ENCODE results near the gene CCDC174.
A peak's percentile ranks its signal among the peaks of the same experiment; 100 is the strongest.
"Not testable (repeated sequence)": the region's sequence is repeated elsewhere in the genome, so short reads cannot be mapped to it uniquely, and the experiment has no call there.

CCDC174 gene

DNA sequence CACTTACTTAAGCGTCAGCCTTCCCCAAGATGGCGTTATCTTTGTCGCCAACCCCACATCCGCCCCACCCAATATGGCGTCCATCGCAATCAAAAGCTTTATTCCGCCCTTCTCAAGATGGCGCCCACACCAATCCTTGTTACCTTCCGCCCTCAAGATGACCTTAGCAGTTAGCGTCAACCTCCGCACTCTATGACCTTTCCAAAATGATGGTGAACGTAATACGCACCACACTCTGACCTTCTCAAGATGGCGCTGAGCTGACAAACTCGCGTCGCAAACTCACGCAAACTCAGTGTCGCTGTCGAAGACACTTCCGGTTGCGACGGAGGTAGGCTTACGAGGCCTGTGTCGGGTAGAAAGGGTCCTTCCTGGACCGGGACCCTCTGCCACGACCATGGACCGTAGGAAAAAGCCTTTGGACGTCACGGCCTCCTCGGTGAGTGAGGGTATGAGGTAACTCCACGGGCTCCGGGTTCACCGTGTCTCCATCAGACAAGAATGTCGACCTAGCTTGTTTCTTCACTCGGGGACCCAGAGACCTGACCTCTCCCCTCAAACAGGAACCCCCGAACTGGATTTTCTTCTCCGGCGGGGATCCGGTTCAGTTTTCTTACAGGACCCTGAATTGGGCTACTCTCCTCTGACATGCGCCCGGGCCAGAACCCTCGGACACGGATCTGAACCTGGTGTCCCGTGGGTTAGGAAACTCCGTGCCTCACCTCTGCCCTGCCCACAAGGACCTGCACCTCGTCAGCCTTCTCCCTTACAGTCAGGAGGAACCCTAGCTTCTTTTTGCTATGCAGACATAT lies at the start of gene CCDC174:
CCDC174 (plus strand) TSS at position 323 of the 812 bp plus-strand sequence; CDS start at position 398, 75 bp downstream.
- DNase-seq (ENCODE audit: low read depth in 2 of 3, low spot score in 1 of 3) = peak; percentile 89 to 96 (median 90)

DNA sequence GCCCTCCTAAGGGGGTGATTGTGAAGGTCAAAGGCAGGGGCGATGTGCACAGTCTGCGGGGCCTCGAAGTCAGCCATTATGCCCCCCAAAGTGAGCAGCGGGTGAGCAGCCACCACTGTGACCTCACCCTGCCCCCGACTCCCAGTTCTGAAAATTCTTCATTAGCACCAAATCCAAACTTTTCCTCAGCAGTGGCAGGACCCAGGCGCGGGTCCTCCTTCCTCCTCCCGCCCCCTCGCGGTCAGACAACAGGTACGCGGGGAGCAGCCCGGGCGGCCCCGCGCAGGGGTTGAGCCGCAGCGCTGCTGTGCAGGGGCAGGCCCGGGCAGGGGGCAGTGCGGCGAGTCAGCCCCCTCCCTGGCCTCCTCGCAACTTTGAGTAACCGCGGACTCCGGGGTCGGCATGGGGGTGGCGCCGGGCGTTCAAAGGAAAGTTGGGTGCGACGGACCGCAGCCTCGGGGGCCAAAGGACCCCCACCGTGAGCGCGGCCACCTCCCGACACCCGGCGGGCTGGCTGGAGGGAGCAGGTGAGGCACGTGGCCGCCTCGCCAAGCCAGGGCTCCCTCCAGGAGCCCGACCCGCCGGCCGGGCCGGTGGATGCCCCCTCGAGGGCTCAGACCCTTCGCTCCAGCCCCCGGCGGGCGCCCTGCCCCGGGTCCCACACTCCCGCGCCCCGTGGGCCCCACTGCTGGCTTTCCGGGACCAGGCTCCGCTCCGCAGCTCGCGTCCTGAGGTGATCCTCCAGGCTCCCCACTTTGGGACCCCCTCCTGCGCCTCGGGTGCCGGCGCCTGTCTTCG lies 49.4 kb upstream of the CCDC174 start:
- DNase-seq (ENCODE audit: low read depth in 2 of 3, low spot score in 1 of 3) = no peak

DNA sequence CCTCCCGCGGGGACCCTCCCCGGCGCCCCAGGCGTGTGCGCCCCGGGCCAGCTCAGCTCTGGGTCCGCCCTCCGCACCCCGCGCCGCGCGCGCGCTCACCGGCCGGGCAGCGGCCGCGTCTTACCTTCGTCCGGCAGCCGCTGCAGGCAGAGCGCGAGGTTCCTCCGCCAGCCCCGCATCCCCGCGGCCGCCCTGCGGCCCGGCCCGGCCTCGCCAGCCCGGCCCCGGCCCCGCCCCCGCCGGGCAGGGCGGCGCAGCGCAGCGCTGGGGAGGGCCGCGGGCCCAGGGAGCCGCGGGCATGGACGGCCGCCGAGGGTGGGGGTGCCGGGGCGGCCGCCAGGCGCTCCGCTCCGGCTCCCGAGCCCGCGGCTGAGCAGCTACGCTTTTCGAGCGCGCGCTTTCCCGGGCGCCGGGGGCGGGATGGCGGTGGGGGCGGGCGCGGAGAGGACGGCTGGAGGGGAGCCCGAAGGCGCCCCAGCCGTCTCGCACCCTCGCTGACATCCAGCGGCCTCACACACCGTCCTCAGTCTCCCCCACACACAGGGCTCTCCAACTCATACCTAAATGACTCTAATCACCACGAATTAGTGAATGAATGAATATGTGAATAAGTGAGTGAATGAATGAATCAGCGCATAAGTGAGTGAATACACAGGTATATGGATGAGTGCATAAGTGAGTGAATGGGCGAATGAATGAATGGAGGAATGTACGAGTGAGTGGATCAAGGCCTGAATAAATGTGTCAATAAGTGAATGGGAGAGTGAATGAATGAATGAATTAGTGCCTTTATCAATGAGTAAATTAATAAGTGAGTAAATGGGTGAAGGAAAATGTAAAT lies 48.5 kb upstream of the CCDC174 start:
- DNase-seq (ENCODE audit: low read depth in 2 of 3, low spot score in 1 of 3) = no peak

DNA sequence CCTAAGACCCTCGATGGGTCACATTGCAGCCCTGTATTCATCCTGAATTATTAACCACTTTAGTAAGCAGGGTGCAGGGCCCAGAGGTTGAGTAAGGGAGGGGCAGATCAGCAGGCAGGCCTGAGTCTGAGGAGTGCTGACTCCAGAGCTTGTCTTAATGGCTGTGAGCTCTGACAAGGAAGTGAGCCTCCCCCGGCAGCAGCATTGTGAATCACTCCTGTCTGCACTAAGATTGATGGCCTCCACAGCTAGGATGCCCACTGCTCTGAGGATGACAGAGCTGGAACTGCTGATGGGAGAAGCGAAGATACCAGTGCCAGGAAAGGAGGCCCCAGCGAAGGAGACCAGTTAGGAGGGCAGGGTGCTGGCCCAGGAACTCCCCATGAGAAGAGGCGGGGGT lies 46.5 kb upstream of the CCDC174 start:
- no peak for DNase-seq (ENCODE audit: low read depth in 2 of 3, low spot score in 1 of 3)

DNA sequence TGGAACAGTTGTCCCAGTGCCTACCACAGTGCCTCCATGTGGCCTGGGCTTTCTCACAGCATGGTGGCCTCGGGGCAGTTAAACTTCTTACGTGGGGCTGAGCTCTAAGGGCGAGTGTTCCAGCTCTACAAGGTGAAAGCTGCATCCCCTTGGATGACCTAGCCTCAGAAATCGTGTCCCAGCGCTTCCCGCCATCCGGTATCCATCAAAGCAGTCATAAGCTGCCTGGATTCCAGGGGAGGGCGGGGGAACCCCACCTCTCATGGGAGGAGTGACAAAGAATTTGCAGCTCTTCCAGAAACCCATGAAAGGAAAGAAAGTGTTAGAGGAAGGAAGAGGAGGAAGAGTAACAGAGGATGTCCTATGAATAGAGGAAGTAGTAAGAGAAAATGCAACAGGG lies 45.8 kb upstream of the CCDC174 start:
- no peak for DNase-seq (ENCODE audit: low read depth in 2 of 3, low spot score in 1 of 3)

DNA sequence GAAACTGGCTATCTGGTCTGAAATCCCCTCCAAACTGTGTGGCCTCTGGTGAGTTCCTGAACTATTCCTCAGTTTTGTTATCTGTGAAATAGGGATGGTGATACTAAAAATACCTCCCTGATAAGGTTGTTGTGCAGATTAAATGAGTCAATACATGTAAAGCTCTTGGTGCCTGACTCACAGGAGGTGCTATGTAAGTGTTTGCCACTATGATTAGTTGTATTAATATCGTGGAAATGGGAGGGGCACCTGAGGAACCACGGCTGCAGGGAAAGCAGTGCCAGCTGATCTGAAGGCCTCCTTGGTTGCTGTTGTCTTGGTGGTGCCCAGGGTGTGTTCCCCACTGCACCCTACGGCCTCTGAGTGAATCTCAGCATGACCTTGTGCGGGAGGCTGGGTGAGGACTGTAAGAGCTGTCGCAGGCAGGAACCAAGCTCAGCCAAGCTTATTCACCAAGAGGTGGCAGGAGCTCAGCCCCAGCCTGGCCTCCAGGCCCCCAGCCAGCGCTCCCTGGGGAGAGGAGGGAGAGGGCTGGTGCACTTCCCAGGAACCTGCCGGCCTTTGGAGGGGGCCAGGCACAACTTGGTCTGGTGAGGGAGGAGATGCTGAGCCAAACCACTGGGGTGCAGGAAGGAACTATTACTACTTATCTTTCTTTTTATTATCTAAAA lies 44.8 kb upstream of the CCDC174 start:
- DNase-seq (ENCODE audit: low read depth in 2 of 3, low spot score in 1 of 3) = no peak

DNA sequence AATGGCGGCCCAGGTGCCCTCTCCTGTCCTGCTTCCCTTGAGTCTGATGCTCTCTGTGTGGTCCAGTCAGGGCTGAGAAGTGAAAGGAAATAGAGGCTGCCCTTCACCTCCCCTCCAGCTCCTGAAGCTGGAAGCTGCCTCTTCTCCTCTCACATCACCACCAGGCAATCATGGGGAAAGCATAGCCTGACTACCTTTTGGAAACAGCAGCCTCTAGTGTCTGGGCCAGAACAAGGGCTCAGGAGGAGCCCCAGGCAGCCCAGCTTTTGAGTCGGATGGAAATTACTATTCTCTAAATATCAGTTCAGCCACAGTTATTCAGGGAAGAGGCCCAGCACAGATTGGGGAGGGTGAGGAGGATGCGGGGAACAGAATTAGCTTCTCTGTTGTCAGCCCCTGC lies 43.3 kb upstream of the CCDC174 start:
- DNase-seq (ENCODE audit: low read depth in 2 of 3, low spot score in 1 of 3) = no peak

DNA sequence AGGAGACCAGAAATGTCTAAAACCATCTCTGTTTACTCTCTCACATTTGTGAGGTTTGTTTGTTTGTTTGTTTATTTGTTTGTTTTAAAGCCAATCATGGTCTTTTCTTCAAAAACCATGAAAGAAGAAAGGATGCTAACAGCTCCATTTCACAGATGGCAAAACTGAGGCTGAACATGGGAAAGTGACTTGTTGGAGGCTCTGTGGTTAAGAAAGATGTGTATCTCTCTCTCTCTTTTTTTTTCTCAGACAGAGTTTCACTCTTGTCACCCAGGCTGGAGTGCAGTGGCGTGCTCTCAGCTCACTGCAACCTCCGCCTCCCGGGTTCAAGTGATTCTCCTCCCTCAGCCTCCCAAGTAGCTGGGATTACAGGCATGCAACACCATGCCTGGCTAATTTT lies 42.5 kb upstream of the CCDC174 start:
- not testable (repeated sequence) for DNase-seq (ENCODE audit: low read depth in 2 of 3, low spot score in 1 of 3)

DNA sequence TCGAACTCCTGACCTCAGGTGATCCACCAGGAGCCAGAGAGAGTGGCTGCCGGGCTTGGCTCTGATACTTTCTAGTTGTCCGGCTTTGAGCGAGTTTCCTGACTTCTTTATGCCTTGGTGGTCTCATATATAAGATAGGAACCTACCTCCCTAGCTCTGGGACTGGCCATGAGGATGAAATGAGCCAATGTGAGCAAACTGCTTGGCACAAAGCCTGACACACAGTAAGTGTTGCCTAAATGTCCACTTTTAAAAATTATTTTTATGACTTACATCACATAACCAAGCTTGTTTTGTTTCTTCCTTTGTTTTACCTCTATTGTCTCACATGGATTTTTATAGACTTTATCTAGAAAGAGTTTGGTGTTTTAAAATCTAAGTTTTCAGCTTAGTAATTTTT lies 42.1 kb upstream of the CCDC174 start:
- DNase-seq (ENCODE audit: low read depth in 2 of 3, low spot score in 1 of 3) = no peak

DNA sequence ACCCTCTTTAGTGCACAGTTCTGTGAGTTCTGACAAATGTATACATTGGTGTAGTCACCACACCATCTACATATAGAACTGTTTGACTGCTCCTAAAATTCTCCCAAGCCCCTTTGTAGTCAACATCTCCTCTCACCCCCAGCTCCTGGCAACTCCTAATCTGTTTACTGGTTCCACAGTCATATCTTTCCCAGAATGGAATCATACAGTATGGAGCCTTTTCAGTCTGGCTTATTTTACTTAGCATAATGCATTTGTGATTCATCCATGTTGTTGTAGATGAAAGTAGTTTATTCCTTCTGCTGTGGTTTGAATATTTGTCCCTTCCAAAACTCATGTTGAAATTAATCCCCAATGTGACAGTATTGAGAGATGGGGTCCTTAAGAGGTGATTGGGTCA lies 41.6 kb upstream of the CCDC174 start:
- no peak for DNase-seq (ENCODE audit: low read depth in 2 of 3, low spot score in 1 of 3)

DNA sequence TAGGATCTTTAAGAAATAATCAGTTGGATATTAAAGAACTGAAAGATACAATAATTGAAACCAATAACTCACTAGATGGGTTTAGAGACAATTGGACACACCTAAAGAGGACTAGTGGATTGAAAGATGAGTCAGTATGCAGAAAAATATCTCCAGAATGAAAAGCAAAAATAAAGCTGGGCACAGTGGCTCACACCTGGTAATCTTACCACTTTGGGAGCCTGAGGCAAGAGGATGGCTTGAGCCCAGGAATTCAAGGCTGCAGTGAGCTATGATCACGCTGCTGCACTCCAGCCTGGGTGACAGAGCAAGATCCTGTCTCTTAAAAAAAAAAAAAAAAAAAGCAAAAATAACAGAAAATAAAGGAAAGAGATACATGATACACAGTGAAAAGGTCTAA lies 37.4 kb upstream of the CCDC174 start:
- DNase-seq (ENCODE audit: low read depth in 2 of 3, low spot score in 1 of 3) = no peak

DNA sequence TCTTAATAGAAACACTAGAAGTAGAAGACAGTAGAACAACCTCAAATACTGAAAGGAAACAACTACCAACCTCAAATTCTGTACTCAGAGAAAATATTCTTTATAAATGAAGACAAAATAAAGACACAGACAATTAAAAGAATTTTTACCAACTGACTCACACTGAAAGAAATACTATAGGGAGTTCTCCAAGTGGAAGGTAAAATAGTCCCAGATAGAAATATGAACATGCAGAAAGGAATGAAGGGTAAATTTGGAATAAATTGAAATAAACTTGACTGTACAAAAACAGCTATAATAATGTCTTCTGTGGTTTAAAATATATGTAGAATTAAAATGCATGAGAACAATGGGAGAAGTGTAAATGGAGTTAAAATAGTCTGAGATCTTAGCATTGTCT lies 36.7 kb upstream of the CCDC174 start:
- DNase-seq (ENCODE audit: low read depth in 2 of 3, low spot score in 1 of 3) = no peak

DNA sequence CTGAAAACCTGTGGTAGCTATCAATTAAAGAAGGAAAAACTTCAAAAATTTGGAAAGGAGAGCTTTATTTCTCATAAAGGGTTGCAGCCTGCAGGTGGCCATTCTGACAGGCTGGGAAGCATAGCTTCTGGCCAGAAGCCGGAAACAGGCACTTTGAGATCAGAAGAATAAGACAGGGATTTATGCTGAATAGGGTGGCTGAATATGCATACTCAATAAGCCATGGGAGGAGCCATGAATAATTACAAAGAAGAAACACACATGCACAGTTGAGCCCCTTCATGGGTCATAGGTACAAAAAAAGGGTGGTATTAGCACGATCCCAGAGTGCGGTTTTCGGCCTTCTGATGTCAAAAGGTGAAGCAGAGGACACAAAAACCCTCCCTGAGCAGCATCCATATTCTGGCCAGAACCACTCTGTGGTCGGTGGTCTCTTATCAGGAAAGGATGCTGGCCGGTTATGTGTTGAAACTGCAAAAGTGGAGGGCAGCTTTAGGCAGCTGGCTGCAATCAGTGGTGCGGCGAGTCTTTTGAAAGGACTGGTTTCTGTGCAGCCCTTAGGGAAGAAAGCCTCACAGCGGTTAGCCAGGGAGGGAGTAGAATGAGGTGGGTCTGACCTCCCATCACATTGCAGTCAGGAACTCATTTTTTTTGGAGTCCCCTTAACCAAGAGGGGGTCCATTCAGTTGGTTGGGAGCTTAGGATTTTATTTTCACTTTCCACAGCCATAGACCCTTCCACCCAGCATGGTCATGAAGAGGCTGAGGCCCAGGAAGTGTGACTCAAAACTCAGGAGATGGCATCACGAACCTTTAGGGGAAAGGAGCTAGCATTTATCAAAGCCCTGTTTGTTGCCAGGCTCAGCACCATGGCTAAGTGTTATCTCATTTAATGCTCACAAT lies 34.7 kb upstream of the CCDC174 start:
- no peak for DNase-seq (ENCODE audit: low read depth in 2 of 3, low spot score in 1 of 3)

DNA sequence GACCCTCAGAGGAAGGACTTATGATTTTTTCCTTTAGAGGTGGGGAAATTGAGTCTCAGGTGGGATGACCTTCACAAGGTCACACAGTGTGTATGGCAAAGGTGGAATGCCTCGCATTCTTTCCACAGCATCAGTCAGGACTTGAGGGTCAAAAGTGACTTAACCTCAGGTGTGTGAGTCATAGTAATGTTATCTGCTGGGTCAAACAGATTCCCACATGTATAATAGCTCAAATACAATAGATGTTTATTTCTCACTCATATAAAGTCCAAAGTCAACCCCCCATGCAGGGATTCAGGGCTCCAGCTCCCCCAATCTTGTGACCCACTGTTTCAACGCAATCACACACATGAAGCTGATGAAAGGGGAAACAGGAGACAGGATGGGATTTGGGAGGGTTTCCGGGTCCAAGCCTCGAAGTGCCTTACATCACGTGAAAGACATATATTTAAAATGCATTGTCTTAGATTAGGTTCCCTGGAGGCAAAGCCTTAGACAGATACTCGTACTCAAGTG lies 34.0 kb upstream of the CCDC174 start:
- DNase-seq (ENCODE audit: low read depth in 2 of 3, low spot score in 1 of 3) = no peak

DNA sequence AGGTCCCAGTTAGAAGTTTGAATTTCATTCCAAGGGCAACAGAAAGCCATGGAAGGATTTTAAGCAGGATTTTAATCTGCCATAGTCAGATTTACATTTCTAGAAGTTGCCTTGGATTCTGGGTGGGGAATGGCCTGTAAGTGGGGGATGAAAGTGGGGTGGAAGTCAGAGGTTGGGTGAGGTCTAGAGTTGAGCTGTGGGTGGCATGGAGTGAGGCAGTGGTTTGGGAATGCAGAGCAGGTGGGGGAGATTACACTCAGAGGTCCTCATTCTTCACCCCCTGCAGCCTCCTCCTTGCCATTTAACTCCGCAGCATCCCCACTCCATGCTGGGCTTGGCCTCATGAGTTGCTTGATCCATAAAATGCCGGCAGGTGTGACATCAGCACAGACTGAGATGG lies 32.0 kb upstream of the CCDC174 start:
- no peak for DNase-seq (ENCODE audit: low read depth in 2 of 3, low spot score in 1 of 3)

DNA sequence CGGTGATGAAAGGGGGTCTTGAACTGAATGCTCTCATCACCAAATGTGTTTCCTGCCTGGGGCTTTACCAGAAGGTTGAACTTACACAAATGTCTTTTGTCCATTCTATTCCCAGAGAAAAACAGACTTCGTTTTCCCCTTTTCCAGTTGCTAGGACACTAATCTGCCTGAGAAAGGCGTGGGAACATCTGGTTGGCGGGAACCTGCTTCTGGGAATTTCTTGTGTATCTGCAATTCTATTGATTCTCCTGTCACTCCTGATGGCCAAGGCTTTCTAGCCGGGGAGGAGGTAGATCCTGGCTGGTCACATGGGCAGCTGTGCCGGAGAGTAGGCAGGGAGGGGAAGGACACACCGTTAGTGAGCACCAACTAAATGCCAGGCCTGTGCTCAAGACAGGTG lies 31.1 kb upstream of the CCDC174 start:
- no peak for DNase-seq (ENCODE audit: low read depth in 2 of 3, low spot score in 1 of 3)

DNA sequence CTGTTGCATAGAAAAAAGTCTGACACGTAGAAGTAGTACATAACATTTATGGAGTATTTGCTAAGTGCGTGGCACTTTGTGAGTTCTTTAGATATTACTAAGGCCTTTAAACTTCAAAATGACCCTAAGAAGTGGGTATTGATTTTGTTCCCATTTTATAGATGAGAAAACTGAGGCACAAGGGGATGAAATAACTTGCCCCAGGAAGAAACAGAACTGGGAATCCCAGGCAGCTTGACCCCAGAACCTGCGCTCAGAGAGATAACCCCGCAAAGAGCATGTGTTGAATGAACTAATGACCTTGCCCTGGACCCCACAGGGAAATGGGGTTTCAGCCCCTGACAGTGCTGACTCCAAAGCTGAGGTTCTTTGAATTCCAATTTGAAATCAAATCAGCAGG lies 30.5 kb upstream of the CCDC174 start:
- DNase-seq (ENCODE audit: low read depth in 2 of 3, low spot score in 1 of 3) = no peak

DNA sequence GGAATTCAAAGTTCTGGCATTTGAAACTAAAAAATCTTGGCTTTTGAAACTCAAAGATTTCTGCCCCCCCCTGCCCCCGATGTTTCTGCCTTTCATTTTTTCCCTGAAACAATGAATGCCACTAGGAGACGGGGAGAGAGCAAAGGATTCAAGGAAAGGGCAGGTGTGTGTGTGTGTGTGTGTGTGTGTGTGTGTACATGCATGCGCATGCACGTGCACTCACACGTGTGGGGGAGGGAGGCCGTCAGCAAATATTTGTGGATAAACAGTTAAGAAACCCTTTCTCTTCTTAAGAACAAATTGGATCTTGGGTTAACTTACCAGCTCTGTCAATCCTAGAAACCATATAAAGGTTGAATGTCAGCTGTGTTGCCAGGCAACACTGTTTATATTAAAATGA lies 29.2 kb upstream of the CCDC174 start:
- DNase-seq (ENCODE audit: low read depth in 2 of 3, low spot score in 1 of 3) = no peak

DNA sequence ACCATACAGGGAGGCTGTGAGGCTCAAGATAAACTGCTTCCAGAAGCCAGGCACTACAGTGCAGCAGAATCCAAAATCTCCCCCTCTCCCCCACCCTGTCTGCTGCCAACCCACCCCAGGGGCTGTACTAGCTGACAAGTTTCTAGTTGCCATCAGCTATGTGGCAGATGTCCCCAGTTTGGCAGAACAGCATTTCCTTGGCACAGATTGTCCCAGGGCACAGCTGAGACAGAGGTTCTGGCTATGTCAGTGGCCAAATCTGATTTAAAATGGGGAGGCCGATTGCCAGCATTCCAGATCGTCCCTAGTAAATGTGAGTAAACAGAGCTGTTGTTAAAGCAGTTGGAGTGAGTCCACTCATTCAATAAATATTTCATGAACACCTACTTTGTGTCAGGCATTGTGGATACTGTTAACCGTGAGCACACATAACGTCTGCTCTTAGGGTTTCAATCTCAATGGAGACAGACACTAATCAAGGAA lies 28.0 kb upstream of the CCDC174 start:
- DNase-seq (ENCODE audit: low read depth in 2 of 3, low spot score in 1 of 3) = no peak

DNA sequence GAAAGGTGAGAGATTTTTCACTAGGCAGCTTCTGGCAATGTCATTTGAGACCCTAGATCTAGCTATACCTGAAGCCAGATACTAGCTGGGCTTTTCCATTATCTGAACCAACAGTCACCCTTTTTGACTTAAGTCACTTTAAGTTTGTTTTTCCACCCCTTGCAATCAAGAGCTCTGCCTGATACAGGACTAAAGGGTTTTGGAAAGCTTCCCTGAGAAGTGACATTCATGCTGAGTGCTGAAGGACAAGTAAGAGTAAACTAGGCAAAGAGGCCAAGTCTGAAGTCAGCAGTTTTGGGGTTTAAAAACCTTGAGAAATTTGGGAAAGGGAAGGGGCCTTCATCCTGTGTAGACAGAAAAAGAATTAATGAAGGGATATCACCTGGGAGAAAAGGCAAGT lies 27.1 kb upstream of the CCDC174 start:
- no peak for DNase-seq (ENCODE audit: low read depth in 2 of 3, low spot score in 1 of 3)

Data from stimulated activated CD4-positive, alpha-beta T cell treated with anti-CD3 and anti-CD28 coated beads, Interleukin-12 subunit alpha, Interleukin-12 subunit beta, amount 100 ng/mL, for 48 hours (primary cell).